ENCODE measurements around the gene PRKD2. TPM values are rescaled to one million over a fixed set of nuclear protein-coding genes. Genes with fewer than 3 reads are reported as not detected.
"Not testable (repeated sequence)": the region's sequence is repeated elsewhere in the genome, so short reads cannot be mapped to it uniquely, and the experiment has no call there.

Gene PRKD2
- total RNA-seq, 1 experiment from 2014 or later: 100 TPM

DNA sequence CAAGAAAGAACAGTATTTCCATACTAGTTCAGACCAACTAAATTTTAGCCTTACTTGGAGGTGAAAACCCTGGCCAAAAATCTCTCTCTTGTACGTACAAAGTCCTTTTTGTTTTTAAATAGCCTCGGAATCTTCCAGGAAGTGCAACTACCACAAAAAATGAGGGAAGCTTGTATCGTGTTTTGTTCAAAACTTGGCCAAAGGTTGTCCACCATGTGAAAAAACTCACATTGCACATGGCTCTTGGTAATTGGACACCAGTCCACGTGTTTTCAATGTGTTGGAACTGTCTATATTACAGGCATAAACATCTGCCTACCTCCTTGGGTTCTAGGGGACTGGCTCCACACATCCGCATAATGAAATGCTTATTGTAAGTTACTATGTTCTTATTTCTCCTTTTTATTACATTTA is 44.5 kb upstream of the PRKD2 start (continued):
- TF ChIP-seq, protein P1, sequence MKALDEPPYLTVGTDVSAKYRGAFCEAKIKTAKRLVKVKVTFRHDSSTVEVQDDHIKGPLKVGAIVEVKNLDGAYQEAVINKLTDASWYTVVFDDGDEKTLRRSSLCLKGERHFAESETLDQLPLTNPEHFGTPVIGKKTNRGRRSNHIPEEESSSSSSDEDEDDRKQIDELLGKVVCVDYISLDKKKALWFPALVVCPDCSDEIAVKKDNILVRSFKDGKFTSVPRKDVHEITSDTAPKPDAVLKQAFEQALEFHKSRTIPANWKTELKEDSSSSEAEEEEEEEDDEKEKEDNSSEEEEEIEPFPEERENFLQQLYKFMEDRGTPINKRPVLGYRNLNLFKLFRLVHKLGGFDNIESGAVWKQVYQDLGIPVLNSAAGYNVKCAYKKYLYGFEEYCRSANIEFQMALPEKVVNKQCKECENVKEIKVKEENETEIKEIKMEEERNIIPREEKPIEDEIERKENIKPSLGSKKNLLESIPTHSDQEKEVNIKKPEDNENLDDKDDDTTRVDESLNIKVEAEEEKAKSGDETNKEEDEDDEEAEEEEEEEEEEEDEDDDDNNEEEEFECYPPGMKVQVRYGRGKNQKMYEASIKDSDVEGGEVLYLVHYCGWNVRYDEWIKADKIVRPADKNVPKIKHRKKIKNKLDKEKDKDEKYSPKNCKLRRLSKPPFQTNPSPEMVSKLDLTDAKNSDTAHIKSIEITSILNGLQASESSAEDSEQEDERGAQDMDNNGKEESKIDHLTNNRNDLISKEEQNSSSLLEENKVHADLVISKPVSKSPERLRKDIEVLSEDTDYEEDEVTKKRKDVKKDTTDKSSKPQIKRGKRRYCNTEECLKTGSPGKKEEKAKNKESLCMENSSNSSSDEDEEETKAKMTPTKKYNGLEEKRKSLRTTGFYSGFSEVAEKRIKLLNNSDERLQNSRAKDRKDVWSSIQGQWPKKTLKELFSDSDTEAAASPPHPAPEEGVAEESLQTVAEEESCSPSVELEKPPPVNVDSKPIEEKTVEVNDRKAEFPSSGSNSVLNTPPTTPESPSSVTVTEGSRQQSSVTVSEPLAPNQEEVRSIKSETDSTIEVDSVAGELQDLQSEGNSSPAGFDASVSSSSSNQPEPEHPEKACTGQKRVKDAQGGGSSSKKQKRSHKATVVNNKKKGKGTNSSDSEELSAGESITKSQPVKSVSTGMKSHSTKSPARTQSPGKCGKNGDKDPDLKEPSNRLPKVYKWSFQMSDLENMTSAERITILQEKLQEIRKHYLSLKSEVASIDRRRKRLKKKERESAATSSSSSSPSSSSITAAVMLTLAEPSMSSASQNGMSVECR (CRISPR knock-in tag; IDR thresholded peaks at IDR 0.05; ENCODE audit: borderline replicate concordance): no peak
- TF ChIP-seq SMAD4 (CRISPR knock-in tag; IDR thresholded peaks at IDR 0.05) (no peak), ATF1 (CRISPR knock-in tag; IDR thresholded peaks at IDR 0.05) (no peak)
- TF ChIP-seq, protein P2, sequence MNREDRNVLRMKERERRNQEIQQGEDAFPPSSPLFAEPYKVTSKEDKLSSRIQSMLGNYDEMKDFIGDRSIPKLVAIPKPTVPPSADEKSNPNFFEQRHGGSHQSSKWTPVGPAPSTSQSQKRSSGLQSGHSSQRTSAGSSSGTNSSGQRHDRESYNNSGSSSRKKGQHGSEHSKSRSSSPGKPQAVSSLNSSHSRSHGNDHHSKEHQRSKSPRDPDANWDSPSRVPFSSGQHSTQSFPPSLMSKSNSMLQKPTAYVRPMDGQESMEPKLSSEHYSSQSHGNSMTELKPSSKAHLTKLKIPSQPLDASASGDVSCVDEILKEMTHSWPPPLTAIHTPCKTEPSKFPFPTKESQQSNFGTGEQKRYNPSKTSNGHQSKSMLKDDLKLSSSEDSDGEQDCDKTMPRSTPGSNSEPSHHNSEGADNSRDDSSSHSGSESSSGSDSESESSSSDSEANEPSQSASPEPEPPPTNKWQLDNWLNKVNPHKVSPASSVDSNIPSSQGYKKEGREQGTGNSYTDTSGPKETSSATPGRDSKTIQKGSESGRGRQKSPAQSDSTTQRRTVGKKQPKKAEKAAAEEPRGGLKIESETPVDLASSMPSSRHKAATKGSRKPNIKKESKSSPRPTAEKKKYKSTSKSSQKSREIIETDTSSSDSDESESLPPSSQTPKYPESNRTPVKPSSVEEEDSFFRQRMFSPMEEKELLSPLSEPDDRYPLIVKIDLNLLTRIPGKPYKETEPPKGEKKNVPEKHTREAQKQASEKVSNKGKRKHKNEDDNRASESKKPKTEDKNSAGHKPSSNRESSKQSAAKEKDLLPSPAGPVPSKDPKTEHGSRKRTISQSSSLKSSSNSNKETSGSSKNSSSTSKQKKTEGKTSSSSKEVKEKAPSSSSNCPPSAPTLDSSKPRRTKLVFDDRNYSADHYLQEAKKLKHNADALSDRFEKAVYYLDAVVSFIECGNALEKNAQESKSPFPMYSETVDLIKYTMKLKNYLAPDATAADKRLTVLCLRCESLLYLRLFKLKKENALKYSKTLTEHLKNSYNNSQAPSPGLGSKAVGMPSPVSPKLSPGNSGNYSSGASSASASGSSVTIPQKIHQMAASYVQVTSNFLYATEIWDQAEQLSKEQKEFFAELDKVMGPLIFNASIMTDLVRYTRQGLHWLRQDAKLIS (CRISPR knock-in tag; IDR thresholded peaks at IDR 0.05; ENCODE audit: borderline replicate concordance): no peak
- TF ChIP-seq, protein P3, sequence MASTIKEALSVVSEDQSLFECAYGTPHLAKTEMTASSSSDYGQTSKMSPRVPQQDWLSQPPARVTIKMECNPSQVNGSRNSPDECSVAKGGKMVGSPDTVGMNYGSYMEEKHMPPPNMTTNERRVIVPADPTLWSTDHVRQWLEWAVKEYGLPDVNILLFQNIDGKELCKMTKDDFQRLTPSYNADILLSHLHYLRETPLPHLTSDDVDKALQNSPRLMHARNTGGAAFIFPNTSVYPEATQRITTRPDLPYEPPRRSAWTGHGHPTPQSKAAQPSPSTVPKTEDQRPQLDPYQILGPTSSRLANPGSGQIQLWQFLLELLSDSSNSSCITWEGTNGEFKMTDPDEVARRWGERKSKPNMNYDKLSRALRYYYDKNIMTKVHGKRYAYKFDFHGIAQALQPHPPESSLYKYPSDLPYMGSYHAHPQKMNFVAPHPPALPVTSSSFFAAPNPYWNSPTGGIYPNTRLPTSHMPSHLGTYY (CRISPR knock-in tag; IDR thresholded peaks at IDR 0.05): no peak
- TF ChIP-seq, protein P4, sequence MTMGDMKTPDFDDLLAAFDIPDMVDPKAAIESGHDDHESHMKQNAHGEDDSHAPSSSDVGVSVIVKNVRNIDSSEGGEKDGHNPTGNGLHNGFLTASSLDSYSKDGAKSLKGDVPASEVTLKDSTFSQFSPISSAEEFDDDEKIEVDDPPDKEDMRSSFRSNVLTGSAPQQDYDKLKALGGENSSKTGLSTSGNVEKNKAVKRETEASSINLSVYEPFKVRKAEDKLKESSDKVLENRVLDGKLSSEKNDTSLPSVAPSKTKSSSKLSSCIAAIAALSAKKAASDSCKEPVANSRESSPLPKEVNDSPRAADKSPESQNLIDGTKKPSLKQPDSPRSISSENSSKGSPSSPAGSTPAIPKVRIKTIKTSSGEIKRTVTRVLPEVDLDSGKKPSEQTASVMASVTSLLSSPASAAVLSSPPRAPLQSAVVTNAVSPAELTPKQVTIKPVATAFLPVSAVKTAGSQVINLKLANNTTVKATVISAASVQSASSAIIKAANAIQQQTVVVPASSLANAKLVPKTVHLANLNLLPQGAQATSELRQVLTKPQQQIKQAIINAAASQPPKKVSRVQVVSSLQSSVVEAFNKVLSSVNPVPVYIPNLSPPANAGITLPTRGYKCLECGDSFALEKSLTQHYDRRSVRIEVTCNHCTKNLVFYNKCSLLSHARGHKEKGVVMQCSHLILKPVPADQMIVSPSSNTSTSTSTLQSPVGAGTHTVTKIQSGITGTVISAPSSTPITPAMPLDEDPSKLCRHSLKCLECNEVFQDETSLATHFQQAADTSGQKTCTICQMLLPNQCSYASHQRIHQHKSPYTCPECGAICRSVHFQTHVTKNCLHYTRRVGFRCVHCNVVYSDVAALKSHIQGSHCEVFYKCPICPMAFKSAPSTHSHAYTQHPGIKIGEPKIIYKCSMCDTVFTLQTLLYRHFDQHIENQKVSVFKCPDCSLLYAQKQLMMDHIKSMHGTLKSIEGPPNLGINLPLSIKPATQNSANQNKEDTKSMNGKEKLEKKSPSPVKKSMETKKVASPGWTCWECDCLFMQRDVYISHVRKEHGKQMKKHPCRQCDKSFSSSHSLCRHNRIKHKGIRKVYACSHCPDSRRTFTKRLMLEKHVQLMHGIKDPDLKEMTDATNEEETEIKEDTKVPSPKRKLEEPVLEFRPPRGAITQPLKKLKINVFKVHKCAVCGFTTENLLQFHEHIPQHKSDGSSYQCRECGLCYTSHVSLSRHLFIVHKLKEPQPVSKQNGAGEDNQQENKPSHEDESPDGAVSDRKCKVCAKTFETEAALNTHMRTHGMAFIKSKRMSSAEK (CRISPR knock-in tag; IDR thresholded peaks at IDR 0.05; ENCODE audit: borderline replicate concordance): no peak

DNA sequence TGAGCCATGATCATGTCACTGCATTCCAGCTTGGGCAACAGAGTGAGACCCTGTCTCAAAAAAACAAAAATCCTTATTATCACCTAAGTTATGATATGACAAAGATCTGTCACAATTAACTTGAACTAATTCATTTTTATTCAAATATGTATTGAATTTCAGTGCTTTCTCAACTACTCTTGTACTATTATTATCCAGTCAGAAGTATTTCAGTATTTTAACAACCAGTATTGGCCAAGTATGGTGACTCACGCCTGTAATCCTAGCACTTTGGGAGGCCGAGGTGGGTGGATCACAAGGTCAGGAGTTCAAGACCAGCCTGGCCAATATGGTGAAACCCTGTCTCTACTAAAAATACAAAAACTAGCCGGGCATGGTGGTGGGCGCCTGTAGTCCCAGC is 44.0 kb upstream of the PRKD2 start:
- H3K27ac Mint-ChIP-seq; H3K4me3 Mint-ChIP-seq; POLR2A ChIA-PET; H3K27me3 Mint-ChIP-seq (ENCODE audit: low read depth); DNase-seq (ENCODE audit: low spot score); H3K36me3 Mint-ChIP-seq; H3K9me3 Mint-ChIP-seq; ATAC-seq; H3K4me1 Mint-ChIP-seq: not testable (repeated sequence)
- CTCF ChIA-PET: interaction anchor here (0.6 kb wide), 1 partner anchor 79 kb away, joined by 3 read pairs; no protein-coding TSS in a partner anchor

DNA sequence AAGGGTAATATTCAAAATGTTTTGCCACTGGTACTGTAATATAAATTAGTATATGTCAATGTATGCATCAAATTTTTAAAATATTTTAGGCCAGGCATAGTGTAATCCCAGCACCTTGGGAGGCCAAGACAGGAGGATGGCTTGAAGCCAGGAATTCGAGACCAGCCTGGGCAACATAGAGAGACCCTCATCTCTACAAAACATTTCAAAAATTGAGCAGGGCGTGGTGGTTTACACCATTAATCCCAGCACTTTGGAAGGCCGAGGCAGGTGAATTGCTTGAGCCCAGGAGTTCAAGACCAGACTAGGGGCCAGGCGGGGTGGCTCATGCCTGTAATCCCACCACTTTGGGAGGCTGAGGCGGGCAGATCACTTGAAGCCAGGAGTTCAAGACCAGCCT is 43.4 kb upstream of the PRKD2 start:
- DNase-seq (ENCODE audit: low spot score): no peak
- POLR2A ChIA-PET: no interaction called here
- H3K27ac Mint-ChIP-seq: no peak overlapping the region
- H3K9me3 Mint-ChIP-seq: no peaks in the 10 kb centered on the region
- peaks cover 9% of the 10 kb centered on the region for H3K4me1 Mint-ChIP-seq
- TF ChIP-seq SMAD3 (CRISPR knock-in tag; IDR thresholded peaks at IDR 0.05; ENCODE audit: borderline replicate concordance) (no peak), CREB1 (CRISPR knock-in tag; IDR thresholded peaks at IDR 0.05) (no peak), OVOL2 (CRISPR knock-in tag; IDR thresholded peaks at IDR 0.05; ENCODE audit: borderline replicate concordance) (no peak)
- TF ChIP-seq, protein P5, sequence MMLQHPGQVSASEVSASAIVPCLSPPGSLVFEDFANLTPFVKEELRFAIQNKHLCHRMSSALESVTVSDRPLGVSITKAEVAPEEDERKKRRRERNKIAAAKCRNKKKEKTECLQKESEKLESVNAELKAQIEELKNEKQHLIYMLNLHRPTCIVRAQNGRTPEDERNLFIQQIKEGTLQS (CRISPR knock-in tag; conservative IDR thresholded peaks at IDR 0.05): no peak
- H3K4me3 Mint-ChIP-seq: no peak overlapping the region
- H3K27me3 Mint-ChIP-seq (ENCODE audit: low read depth): no peaks in the 10 kb centered on the region; the same call in 1 of the 2 replicates
- CTCF ChIA-PET: interaction anchor here (4.4 kb wide), 1 partner anchor 79 kb away, joined by 33 read pairs; no protein-coding TSS in a partner anchor
- no peak for ATAC-seq
- 0 out of 2 replicates have a peak, but pooled peaks cover 2% of the 10 kb centered on the region for H3K36me3 Mint-ChIP-seq
